ENCODE results near the gene RHCG.
"Not testable (repeated sequence)": the region's sequence is repeated elsewhere in the genome, so short reads cannot be mapped to it uniquely, and the experiment has no call there.

RHCG gene

GRCh38 chr15:89475661-89476060 lies 20.7 kb downstream of the RHCG start:
- no peak for DNase-seq

DNA sequence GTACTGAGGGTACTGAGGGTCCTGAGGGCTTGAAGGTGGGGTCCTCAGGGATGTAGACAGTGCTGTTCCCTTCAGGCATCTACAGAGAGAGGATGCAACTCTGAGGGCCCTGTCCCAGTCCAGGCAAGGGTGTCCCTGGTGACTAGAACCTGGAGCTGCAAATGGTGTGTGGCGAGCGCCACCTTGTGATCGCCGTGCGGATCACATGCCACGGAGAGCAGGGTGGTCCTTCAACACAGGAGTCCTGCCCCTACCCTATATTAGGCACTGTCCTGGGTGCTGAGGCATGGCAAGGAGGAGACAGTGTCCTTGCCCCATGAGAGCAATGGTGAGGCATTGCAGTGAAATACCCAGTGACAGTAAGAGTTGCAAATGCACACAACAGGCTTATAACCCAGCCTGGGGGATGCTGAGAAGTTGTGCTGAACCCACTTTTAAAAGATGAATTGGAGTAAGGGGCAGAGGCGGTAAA lies 23.6 kb downstream of the RHCG start:
- DNase-seq = peak; percentile 33 to 56

- no peak for DNase-seq
Observed at GRCh38 chr15:89469426-89470096, 26.8 kb downstream of the RHCG start.

- DNase-seq = not testable (repeated sequence)
Observed at GRCh38 chr15:89468813-89469212, 27.6 kb downstream of the RHCG start.

GRCh38 chr15:89463113-89463512 lies 33.3 kb downstream of the RHCG start:
- DNase-seq = no peak

DNA sequence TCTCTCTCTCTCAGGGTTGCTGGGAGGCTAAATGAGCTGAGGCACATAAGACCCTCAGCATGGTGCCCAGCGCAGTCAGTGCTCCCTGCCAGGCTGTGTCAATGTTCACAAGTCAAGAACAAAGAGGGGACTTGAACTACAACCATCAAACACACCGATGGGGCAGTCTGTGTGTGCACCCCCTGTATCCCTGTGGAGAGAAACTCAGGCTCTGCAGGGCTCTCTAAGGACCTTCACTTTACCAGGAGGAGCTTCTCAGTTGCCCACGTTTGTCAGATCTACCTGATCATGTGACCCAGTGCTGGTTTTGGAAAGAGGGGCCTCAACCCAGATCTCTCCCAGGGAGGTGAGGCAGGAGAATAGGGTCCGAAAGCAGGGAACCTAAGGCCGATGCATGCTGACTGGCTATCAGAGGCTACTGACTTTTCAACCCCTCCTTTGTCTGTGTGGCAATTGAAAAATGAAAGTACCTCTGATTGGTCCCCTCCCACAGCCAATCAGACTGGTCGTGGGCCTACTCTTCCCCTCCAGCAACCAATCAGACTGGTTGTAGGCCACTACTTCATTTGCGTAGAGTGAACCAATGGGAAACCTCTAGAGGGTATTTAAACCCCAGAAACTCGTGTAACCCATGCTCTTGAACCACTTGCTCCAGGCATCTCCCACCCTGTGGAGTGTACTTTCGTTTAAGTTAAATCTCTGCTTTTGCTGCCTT lies 34.0 kb downstream of the RHCG start:
- DNase-seq = peak in 1 of 2 donors; percentile 3

- no peak for DNase-seq
Observed at GRCh38 chr15:89461386-89461785, 35.0 kb downstream of the RHCG start.

DNA sequence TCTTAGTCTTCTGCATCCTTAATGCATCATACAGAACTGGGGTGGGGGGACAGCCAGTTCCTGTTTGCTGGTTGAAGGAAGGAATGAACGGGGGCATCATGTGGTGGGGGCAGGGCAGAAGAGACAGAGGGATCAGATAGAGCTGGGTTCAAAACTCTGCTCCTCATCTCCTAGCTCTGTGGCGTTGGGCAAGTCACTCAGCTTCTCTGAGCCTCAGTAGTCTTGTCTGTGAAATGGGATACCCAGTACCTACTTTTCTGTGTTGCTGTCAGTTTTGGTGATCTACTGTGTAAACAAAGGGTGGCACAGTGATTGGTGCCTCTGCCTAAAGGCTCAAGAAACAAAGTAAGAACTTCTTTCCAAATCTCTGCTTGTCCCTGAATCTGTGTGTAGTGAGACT lies 36.3 kb downstream of the RHCG start:
- DNase-seq = no peak

GRCh38 chr15:89459271-89460038 lies 36.9 kb downstream of the RHCG start:
- DNase-seq = no peak

GRCh38 chr15:89458440-89458839 lies 37.9 kb downstream of the RHCG start:
- no peak for DNase-seq

DNA sequence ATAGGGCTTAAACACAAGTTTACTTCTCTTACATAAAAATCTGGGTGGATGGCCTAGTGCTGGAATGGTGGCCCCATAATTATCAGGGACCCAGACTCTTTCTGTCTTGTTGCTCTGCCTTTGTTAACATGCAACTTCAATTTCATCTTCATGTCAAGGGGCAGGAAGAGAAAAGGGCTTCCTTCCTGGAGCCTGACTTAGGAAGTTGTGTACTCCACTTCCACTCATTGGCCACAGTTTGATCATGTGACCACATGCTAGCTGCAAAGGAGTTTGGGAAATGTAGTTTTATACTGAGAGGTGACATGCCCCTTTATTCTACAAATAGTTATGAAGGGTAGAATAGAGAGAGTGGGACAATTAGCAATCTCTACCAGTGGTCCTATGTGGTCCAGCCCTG lies 39.3 kb downstream of the RHCG start:
- DNase-seq = peak; percentile 20 to 29

DNA sequence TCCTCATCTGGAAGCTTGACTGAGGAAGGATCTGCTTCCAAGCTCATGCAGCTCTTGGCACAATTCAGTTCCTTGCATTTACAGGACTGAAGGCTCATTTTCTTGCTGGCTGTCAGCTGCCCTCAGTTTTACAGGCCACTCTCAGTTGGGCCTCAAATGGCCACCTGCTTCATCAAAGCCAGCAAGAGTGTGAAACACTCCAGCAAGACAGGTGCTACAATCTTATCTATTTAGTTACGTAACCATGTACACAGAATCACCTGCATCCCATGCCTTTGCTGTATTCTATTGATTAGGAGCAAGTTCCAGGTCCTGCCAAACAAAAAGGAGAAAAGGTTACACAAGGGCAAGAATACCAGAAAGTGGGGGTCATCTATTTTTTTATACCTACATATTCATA lies 40.8 kb downstream of the RHCG start:
- no peak for DNase-seq

DNA sequence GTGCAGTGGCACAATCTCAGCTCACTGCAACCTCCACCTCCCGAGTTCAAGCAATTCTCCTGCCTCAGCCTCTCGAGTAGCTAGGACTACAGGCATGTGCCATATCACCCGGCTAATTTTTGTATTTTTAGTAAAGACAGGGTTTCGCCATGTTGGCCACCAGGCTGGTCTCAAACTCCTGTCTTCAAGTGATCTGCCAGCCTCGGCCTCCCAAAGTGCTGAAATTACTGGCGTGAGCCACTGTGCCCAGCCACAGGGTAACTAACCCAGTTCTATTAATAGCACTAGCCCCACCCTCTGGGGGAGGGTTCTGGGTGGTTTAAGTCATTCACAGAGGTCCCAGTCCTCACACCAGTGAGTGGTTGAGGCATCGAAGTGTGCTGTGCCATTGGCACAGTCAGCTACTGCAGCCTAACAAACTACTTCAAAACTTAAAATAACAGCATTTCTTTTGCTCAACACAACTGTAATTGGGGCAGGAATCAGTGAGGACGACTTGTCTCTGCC lies 44.0 kb downstream of the RHCG start:
- no peak for DNase-seq

- no peak for DNase-seq
Observed at GRCh38 chr15:89451846-89452245, 44.5 kb downstream of the RHCG start.

- DNase-seq = no peak
Observed at GRCh38 chr15:89450076-89451006, 46.0 kb downstream of the RHCG start.

GRCh38 chr15:89448825-89449224 lies 47.6 kb downstream of the RHCG start:
- no peak for DNase-seq

GRCh38 chr15:89447676-89448075 lies 48.7 kb downstream of the RHCG start:
- no peak for DNase-seq

DNA sequence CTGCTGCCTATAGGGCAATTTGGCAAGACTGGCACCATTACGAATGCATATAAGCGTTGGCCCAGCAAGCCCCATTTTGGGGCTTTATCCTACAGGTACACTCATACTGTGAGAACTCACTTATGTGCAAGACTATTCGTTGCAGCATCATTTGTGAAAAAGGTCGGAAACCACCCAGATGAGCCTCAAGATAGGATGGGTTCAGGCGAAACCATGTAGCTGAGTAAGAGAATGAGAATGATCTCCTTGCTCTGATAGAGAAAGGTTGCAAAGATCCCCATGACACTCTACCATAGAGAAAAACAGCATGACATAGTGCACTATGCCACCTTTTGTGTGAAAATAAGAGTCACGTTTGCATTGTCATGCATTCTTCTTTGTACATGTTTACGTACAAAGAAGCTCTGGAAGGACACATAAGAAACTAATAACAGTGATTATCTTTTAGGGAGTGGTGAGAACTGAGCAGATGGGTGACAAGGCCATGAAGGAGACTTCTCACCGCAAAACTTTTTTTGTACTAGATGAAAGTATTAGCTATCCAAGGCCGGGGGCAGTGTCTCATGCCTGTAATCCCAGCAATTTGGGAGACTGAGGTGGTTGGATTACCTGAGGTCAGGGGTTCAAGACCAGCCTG lies 50.0 kb downstream of the RHCG start:
- DNase-seq = no peak

GRCh38 chr15:89445518-89445917 lies 50.9 kb downstream of the RHCG start:
- no peak for DNase-seq

DNA sequence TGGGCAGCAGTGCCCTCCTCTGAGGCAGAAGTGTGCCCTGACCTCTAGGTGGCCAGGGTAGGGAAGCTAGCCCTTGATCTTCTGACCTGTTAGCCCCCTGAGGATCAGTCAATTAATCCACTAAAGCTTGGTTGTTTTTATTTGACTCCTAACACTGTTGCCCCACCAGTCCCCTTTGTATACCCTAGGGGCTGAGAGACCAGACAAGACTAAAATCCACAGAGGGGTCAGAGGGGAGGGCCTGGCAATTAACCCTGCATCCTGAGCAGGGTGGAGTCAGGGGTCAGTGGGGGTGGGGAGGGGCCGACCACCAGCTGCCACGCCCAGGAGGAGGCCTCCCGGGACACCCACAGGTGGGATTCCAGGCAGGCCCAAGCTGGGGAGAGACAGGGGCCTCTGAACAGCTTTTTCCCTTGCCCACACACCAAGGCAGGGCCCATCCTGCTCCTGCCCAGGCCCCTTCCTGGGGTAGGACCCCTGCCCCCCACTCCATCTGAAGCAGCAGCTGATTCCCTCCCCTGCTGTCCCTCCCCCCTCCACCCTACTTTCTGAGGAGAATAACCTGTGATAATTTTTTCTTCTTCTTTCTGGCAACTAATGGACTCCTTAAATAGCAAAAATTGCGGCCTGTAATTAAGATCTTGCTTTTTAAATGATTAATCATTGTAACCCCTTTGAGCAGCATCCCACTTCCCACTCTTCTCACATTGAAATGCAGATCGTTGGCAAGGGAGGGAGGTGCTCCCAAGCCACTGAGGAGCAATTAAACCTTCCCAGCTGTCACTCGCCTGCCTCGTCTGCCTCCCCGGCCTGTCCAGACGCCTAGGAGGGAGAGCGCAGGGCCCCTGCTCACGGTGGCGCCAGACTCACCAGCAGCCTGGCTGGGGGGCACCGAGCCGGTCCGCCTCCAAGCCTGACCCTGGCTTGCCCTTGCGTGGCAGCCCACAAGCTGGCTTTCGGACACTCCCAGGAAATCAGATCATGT lies 51.9 kb downstream of the RHCG start:
- DNase-seq = no peak
